Liver (tissue), 9 donors: ENCODE measurements around the gene LRRC8A. TPM values are rescaled to one million over a fixed set of nuclear protein-coding genes. Genes with fewer than 3 reads are reported as not detected.

ENCODE experiments used
- DNase-seq: peaks from one replicate; pipeline ENCODE4 v3.0.0-alpha.2; 2017; ENCODE audit warnings: low spot score
- H3K27ac ChIP-seq, 2 donors: one replicate each; pipeline ENCODE4 v1.7.0; 2013; ENCODE audit warnings: inconsistent platforms in 2 of 2, low read length in 2 of 2, control low read depth in 1 of 2, low read depth in 1 of 2, mild to moderate bottlenecking in 1 of 2
- H3K27me3 ChIP-seq, 4 donors: one replicate each; pipeline versions ENCODE4 v1.6.1 to v1.7.0; 2013; ENCODE audit warnings: low read length in 3 of 4, inconsistent platforms in 1 of 4, mild to moderate bottlenecking in 1 of 4, moderate library complexity in 1 of 4; ENCODE audit not compliant: control insufficient read depth in 4 of 4, insufficient read depth in 4 of 4
- H3K36me3 ChIP-seq, 4 donors: one replicate each; pipeline versions ENCODE4 v1.6.1 to v1.7.0; 2013; ENCODE audit warnings: low read length in 3 of 4, mild to moderate bottlenecking in 3 of 4, low read depth in 1 of 4, moderate library complexity in 1 of 4; ENCODE audit not compliant: control insufficient read depth in 4 of 4, insufficient read depth in 3 of 4
- H3K4me1 ChIP-seq, 4 donors: one replicate each; pipeline versions ENCODE4 v1.6.1 to v1.7.0; 2013; ENCODE audit warnings: low read length in 3 of 4, mild to moderate bottlenecking in 3 of 4, moderate library complexity in 1 of 4; ENCODE audit not compliant: control insufficient read depth in 4 of 4, insufficient read depth in 4 of 4
- H3K4me3 ChIP-seq, 3 donors: one replicate each; pipeline versions ENCODE4 v1.6.1 to v1.7.0; 2013; ENCODE audit warnings: low read length in 3 of 3, control low read depth in 1 of 3, low read depth in 1 of 3, mild to moderate bottlenecking in 1 of 3
- H3K9ac ChIP-seq, 2 donors: one replicate each; pipeline ENCODE4 v1.7.0; 2013; ENCODE audit warnings: low read length in 2 of 2, mild to moderate bottlenecking in 2 of 2, moderate library complexity in 2 of 2, control low read depth in 1 of 2, low read depth in 1 of 2
- H3K9me3 ChIP-seq, 4 donors: one replicate each; pipeline versions ENCODE4 v1.6.1 to v1.7.0; 2013; ENCODE audit warnings: low read length in 3 of 4; ENCODE audit not compliant: control insufficient read depth in 4 of 4
- CTCF ChIP-seq: fragments of 150-350 bp; IDR thresholded peaks from 2 replicates; pipeline ENCODE4 v1.5.1; 2017; ENCODE audit warnings: improper control_type of control experiment, low read depth, low read length; ENCODE audit not compliant: missing input control
- EGR1 ChIP-seq, 2 donors: IDR thresholded peaks; 2 replicates each; pipeline ENCODE4 v1.6.1; 2016 to 2018; ENCODE audit warnings: antibody characterized with exemption in 2 of 2, low read depth in 2 of 2
- FOXA1 ChIP-seq: IDR thresholded peaks from 2 replicates; pipeline ENCODE4 v1.6.1; 2016; ENCODE audit warnings: antibody characterized with exemption
- FOXA2 ChIP-seq: IDR thresholded peaks from 2 replicates; pipeline ENCODE4 v1.6.1; 2016; ENCODE audit warnings: antibody characterized with exemption
- GABPA ChIP-seq, 2 donors: IDR thresholded peaks in 1 of 2; conservative IDR thresholded peaks in 1 of 2; 2 replicates each; pipeline ENCODE4 v1.6.1; 2016; ENCODE audit warnings: antibody characterized with exemption in 2 of 2, mild to moderate bottlenecking in 1 of 2, moderate library complexity in 1 of 2
- HNF4A ChIP-seq, 2 donors: conservative IDR thresholded peaks; 2 replicates each; pipeline ENCODE4 v1.6.1; 2016; ENCODE audit warnings: antibody characterized with exemption in 2 of 2, mild to moderate bottlenecking in 2 of 2
- JUND ChIP-seq, 2 donors: IDR thresholded peaks; 2 replicates each; pipeline ENCODE4 v1.6.1; 2016; ENCODE audit warnings: antibody characterized with exemption in 2 of 2
- MAX ChIP-seq: IDR thresholded peaks from 2 replicates; pipeline ENCODE4 v1.6.1; 2016; ENCODE audit warnings: antibody characterized with exemption
- NR2F2 ChIP-seq: IDR thresholded peaks from 2 replicates; pipeline ENCODE4 v1.6.1; 2016; ENCODE audit warnings: antibody characterized with exemption
- RAD21 ChIP-seq, 2 donors: IDR thresholded peaks; 2 replicates each; pipeline ENCODE4 v1.6.1; 2016; ENCODE audit warnings: antibody characterized with exemption in 2 of 2, mild to moderate bottlenecking in 2 of 2
- RXRA ChIP-seq, 2 donors: IDR thresholded peaks; 2 replicates each; pipeline ENCODE4 v1.6.1; 2017 to 2018; ENCODE audit warnings: antibody characterized with exemption in 2 of 2, mild to moderate bottlenecking in 1 of 2
- TAF1 ChIP-seq: conservative IDR thresholded peaks from 2 replicates; pipeline ENCODE4 v1.6.1; 2016; ENCODE audit warnings: antibody characterized with exemption, mild to moderate bottlenecking
- YY1 ChIP-seq: IDR thresholded peaks from 2 replicates; pipeline ENCODE4 v1.6.1; 2016; ENCODE audit warnings: antibody characterized with exemption, mild to moderate bottlenecking
- ZBTB33 ChIP-seq: IDR thresholded peaks from 2 replicates; pipeline ENCODE4 v1.6.1; 2016; ENCODE audit warnings: antibody characterized with exemption
- WGBS: extraction: QIAGEN DNeasy Blood & Tissue Kit; methylation state at CpG from one replicate; pipeline ENCODE4 v1.1.7; 2013; 5-methylcytosine and 5-hydroxymethylcytosine counted together
- polyA plus RNA-seq, 2 donors: library from polyadenylated mRNA; stranded (reverse) in 1 of 2; unstranded in 1 of 2; fragments of 200-250 nt in 1 of 2; fragments of >200 nt in 1 of 2; fragmentation: Nextera tagmentation in 1 of 2; extraction: Ambion mirVana in 1 of 2; gene quantifications; one replicate each; pipeline versions ENCODE4 v1.2.1 to v1.2.3, GENCODE V29; 2013 to 2015
- total RNA-seq, 2 donors: library from RNA; depleted of rRNA; stranded (reverse); fragments of >200 nt; gene quantifications; one replicate each; pipeline ENCODE4 v1.2.3, GENCODE V29; 2014
- TF ChIP-seq, protein P1 (sequence below): IDR thresholded peaks from 2 replicates; pipeline ENCODE4 v1.6.1; 2016; ENCODE audit warnings: antibody characterized with exemption, mild to moderate bottlenecking
- TF ChIP-seq, protein P2 (sequence below): IDR thresholded peaks from 2 replicates; pipeline ENCODE4 v1.6.1; 2016; ENCODE audit warnings: antibody characterized with exemption
- donor health status: healthy.
- donor health status: healthy.
- donor health status: healthy.
- donor health status: healthy.
- donor health status: healthy.

LRRC8A gene
- total and polyA plus RNA-seq, 4 donors: 14.6 to 22.8 (median 17.9) TPM

DNA sequence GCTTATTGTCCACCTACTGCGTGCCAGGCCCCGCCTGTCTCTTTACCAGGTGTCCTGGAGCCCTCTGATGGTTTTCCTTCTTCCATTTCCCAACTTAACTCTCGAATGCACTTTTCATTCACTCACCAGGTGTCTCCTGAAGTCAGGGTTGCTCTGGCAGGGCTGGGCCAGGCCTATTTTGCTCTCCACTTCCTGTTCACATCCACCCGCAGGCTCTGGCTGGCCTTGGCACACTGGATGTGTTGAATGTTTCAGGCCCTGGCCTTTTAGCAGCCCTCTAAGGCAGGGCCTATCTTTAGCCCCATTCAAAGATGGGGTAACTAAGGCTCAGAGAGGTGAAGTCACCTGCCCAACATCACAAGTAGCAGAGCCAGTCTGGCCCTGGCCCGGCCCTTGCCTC lies 16.4 kb downstream of the LRRC8A start:
- H3K4me1 ChIP-seq: peaks cover 0 to 12% (median 8%) of the 10 kb centered on the region in 4 donors
- H3K9ac ChIP-seq: no peak overlapping the region
- H3K9me3 ChIP-seq: no peaks in the 10 kb centered on the region
- no peak for TF ChIP-seq RAD21 (IDR thresholded peaks at IDR 0.05)
- TF ChIP-seq, protein P1, sequence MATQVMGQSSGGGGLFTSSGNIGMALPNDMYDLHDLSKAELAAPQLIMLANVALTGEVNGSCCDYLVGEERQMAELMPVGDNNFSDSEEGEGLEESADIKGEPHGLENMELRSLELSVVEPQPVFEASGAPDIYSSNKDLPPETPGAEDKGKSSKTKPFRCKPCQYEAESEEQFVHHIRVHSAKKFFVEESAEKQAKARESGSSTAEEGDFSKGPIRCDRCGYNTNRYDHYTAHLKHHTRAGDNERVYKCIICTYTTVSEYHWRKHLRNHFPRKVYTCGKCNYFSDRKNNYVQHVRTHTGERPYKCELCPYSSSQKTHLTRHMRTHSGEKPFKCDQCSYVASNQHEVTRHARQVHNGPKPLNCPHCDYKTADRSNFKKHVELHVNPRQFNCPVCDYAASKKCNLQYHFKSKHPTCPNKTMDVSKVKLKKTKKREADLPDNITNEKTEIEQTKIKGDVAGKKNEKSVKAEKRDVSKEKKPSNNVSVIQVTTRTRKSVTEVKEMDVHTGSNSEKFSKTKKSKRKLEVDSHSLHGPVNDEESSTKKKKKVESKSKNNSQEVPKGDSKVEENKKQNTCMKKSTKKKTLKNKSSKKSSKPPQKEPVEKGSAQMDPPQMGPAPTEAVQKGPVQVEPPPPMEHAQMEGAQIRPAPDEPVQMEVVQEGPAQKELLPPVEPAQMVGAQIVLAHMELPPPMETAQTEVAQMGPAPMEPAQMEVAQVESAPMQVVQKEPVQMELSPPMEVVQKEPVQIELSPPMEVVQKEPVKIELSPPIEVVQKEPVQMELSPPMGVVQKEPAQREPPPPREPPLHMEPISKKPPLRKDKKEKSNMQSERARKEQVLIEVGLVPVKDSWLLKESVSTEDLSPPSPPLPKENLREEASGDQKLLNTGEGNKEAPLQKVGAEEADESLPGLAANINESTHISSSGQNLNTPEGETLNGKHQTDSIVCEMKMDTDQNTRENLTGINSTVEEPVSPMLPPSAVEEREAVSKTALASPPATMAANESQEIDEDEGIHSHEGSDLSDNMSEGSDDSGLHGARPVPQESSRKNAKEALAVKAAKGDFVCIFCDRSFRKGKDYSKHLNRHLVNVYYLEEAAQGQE: no peak
- TF ChIP-seq, protein P2, sequence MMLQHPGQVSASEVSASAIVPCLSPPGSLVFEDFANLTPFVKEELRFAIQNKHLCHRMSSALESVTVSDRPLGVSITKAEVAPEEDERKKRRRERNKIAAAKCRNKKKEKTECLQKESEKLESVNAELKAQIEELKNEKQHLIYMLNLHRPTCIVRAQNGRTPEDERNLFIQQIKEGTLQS: no peak
- TF ChIP-seq FOXA2: no peak
- TF ChIP-seq CTCF: no peak
- TF ChIP-seq YY1: no peak
- no peak for TF ChIP-seq JUND (IDR thresholded peaks at IDR 0.05)
- no peak for TF ChIP-seq MAX
- no peak for TF ChIP-seq HNF4A (conservative IDR thresholded peaks at IDR 0.05)
- no peak for TF ChIP-seq GABPA (IDR thresholded peaks at IDR 0.05 in 1 of 2, conservative IDR thresholded peaks at IDR 0.05 in 1 of 2)
- TF ChIP-seq EGR1 (IDR thresholded peaks at IDR 0.05; ENCODE audit: low read depth in 2 of 2): no peak
- no peak for TF ChIP-seq RXRA (IDR thresholded peaks at IDR 0.05)
- H3K27ac ChIP-seq: peak overlapping the region; percentile 4 to 42
- peaks cover 0 to 17% (median 12%) of the 10 kb centered on the region in 4 donors for H3K36me3 ChIP-seq
- no peak overlapping the region for H3K4me3 ChIP-seq
- no peaks in the 10 kb centered on the region for H3K27me3 ChIP-seq
- no peak for DNase-seq
- 85% methylated on average over 5 of the region's 5 CpGs for WGBS

DNA sequence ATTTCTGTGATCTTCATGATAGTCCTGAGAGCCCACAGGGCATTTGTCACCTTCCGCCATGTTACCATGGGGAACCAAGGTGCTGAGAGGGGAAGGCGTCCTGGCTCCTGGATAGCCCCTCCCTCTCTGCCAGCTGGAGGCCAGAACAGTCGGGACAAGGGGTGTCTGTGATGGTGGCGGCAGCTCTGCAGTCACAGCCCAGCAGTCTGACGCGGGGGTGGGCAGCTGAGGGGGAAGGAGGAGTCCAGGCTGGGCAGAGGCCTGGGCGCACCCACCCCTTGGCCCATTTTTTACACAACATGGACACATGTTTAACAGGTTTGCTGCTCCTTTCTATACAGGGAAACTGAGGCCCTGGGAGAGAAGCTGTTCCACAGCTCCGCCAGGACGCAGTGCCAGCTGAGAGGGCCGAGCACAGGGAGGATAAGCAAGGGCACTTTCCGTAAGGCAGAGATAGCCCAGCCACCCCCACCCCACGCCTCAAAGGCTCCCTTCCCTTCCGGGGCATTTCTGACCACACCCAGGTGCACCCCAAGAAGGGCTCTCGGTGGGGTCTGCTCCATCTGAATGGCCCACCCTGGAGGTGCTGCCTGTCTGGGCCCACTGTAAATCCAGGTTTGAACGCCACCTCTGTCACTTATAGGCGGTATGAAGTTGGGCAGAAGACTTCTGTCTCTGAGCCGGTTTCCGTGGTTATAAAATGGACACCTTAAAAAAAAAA lies 17.1 kb downstream of the LRRC8A start:
- peaks cover 0 to 15% (median 12%) of the 10 kb centered on the region in 4 donors for H3K36me3 ChIP-seq
- no peak for TF ChIP-seq FOXA1
- TF ChIP-seq CTCF: no peak
- TF ChIP-seq JUND (IDR thresholded peaks at IDR 0.05): no peak
- TF ChIP-seq, protein P2: no peak
- TF ChIP-seq, protein P1: no peak
- TF ChIP-seq NR2F2: no peak
- no peak for TF ChIP-seq FOXA2
- TF ChIP-seq EGR1 (IDR thresholded peaks at IDR 0.05; ENCODE audit: low read depth in 2 of 2): no peak
- no peak for TF ChIP-seq TAF1
- TF ChIP-seq ZBTB33: no peak

More for the DNA sequence above, 17.1 kb downstream of the LRRC8A start:
- Histone ChIP-seq H3K4me1 (peaks cover 0 to 12% (median 8%) of the 10 kb centered on the region in 4 donors), H3K27me3 (no peaks in the 10 kb centered on the region), H3K9me3 (no peaks in the 10 kb centered on the region), H3K9ac (no peak overlapping the region), H3K27ac (peak overlapping the region; percentile 4 to 42), H3K4me3 (no peak overlapping the region)
- 88% methylated on average over 18 of the region's 18 CpGs for WGBS
- no peak for DNase-seq
